ENCODE data around the gene ANKDD1B. TPM values are rescaled to one million over a fixed set of nuclear protein-coding genes. Genes with fewer than 3 reads are reported as not detected.
A peak's percentile ranks its signal among the peaks of the same experiment; 100 is the strongest.

The ANKDD1B gene
- total and polyA plus RNA-seq, 2 of the 13 experiments (the other 11 are each of a cell fraction or from before 2014, with no cell fraction given), result 0.12 to 0.27 TPM

- TF ChIP-seq, protein P1, sequence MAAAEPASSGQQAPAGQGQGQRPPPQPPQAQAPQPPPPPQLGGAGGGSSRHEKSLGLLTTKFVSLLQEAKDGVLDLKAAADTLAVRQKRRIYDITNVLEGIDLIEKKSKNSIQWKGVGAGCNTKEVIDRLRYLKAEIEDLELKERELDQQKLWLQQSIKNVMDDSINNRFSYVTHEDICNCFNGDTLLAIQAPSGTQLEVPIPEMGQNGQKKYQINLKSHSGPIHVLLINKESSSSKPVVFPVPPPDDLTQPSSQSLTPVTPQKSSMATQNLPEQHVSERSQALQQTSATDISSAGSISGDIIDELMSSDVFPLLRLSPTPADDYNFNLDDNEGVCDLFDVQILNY (CRISPR knock-in tag; conservative IDR thresholded peaks at IDR 0.05), result peak; percentile 85
- peak; percentile 41; the same call in 1 of the 2 replicates for TF ChIP-seq KLF9 (CRISPR knock-in tag; IDR thresholded peaks at IDR 0.05; ENCODE audit: low read depth)
- TF ChIP-seq ZNF24 (IDR thresholded peaks at IDR 0.05), result no peak
- TF ChIP-seq STAT5B (CRISPR knock-in tag; IDR thresholded peaks at IDR 0.05), result 0 out of 2 replicates have a peak, but pooled peaks have one; percentile 41
- TF ChIP-seq NFE2 (CRISPR knock-in tag; IDR thresholded peaks at IDR 0.05), result peak; percentile 30; the same call in 1 of the 2 replicates
- TF ChIP-seq SCMH1 (CRISPR knock-in tag; IDR thresholded peaks at IDR 0.05; ENCODE audit: borderline replicate concordance), result no peak
- TF ChIP-seq KLF6 (CRISPR knock-in tag; IDR thresholded peaks at IDR 0.05), result no peak
- TF ChIP-seq, protein P2, sequence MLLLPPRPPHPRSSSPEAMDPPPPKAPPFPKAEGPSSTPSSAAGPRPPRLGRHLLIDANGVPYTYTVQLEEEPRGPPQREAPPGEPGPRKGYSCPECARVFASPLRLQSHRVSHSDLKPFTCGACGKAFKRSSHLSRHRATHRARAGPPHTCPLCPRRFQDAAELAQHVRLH (CRISPR knock-in tag; IDR thresholded peaks at IDR 0.05; ENCODE audit: borderline replicate concordance, low read depth), result peak; percentile 13; the same call in 1 of the 2 replicates
- peak; percentile 37; the same call in 1 of the 2 replicates for TF ChIP-seq RXRB (CRISPR knock-in tag; IDR thresholded peaks at IDR 0.05; ENCODE audit: borderline replicate concordance)
- no peak for TF ChIP-seq SYNCRIP (IDR thresholded peaks at IDR 0.05; ENCODE audit: insufficient read depth, low read depth, low read length)
- TF ChIP-seq ZNF253 (CRISPR knock-in tag; IDR thresholded peaks at IDR 0.05; ENCODE audit: borderline replicate concordance), result no peak
- peak; percentile 94 for TF ChIP-seq ZNF777 (CRISPR knock-in tag; IDR thresholded peaks at IDR 0.05)
- peak; percentile 53 for TF ChIP-seq ETV6 (CRISPR knock-in tag; conservative IDR thresholded peaks at IDR 0.05)
- peak; percentile 54; the same call in 1 of the 2 replicates for TF ChIP-seq ZNF556 (CRISPR knock-in tag; IDR thresholded peaks at IDR 0.05; ENCODE audit: borderline replicate concordance)
- TF ChIP-seq, protein P3, sequence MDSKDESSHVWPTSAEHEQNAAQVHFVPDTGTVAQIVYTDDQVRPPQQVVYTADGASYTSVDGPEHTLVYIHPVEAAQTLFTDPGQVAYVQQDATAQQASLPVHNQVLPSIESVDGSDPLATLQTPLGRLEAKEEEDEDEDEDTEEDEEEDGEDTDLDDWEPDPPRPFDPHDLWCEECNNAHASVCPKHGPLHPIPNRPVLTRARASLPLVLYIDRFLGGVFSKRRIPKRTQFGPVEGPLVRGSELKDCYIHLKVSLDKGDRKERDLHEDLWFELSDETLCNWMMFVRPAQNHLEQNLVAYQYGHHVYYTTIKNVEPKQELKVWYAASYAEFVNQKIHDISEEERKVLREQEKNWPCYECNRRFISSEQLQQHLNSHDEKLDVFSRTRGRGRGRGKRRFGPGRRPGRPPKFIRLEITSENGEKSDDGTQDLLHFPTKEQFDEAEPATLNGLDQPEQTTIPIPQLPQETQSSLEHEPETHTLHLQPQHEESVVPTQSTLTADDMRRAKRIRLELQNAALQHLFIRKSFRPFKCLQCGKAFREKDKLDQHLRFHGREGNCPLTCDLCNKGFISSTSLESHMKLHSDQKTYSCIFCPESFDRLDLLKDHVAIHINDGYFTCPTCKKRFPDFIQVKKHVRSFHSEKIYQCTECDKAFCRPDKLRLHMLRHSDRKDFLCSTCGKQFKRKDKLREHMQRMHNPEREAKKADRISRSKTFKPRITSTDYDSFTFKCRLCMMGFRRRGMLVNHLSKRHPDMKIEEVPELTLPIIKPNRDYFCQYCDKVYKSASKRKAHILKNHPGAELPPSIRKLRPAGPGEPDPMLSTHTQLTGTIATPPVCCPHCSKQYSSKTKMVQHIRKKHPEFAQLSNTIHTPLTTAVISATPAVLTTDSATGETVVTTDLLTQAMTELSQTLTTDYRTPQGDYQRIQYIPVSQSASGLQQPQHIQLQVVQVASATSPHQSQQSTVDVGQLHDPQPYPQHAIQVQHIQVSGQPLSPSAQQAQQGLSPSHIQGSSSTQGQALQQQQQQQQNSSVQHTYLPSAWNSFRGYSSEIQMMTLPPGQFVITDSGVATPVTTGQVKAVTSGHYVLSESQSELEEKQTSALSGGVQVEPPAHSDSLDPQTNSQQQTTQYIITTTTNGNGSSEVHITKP (CRISPR knock-in tag; IDR thresholded peaks at IDR 0.05; ENCODE audit: low read depth), result no peak
- TF ChIP-seq, protein P4, sequence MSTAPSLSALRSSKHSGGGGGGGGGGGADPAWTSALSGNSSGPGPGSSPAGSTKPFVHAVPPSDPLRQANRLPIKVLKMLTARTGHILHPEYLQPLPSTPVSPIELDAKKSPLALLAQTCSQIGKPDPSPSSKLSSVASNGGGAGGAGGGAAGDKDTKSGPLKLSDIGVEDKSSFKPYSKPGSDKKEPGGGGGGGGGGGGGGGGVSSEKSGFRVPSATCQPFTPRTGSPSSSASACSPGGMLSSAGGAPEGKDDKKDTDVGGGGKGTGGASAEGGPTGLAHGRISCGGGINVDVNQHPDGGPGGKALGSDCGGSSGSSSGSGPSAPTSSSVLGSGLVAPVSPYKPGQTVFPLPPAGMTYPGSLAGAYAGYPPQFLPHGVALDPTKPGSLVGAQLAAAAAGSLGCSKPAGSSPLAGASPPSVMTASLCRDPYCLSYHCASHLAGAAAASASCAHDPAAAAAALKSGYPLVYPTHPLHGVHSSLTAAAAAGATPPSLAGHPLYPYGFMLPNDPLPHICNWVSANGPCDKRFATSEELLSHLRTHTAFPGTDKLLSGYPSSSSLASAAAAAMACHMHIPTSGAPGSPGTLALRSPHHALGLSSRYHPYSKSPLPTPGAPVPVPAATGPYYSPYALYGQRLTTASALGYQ (CRISPR knock-in tag; IDR thresholded peaks at IDR 0.05), result peak; percentile 61; the same call in 1 of the 2 replicates
- no peak for TF ChIP-seq RFXANK (CRISPR knock-in tag; IDR thresholded peaks at IDR 0.05)
- TF ChIP-seq ZBTB21 (CRISPR knock-in tag; IDR thresholded peaks at IDR 0.05), result 0 out of 2 replicates have a peak, but pooled peaks have one; percentile 18
- no peak for TF ChIP-seq ZFP36L1 (CRISPR knock-in tag; IDR thresholded peaks at IDR 0.05)
- TF ChIP-seq ASH2L (IDR thresholded peaks at IDR 0.05; ENCODE audit: insufficient read length, low read depth, low read length), result peak; percentile 89
- peak; percentile 71; the same call in 1 of the 2 replicates for TF ChIP-seq SMYD3 (CRISPR knock-in tag; IDR thresholded peaks at IDR 0.05)
- peak; percentile 8; the same call in 1 of the 2 replicates for TF ChIP-seq RAD21 (CRISPR knock-in tag; IDR thresholded peaks at IDR 0.05)
- TF ChIP-seq TEAD3 (CRISPR knock-in tag; optimal IDR thresholded peaks at IDR 0.05; ENCODE audit: borderline replicate concordance), result peak; percentile 17
- TF ChIP-seq WIZ (CRISPR knock-in tag; IDR thresholded peaks at IDR 0.05), result no peak; the same call in 1 of the 2 replicates
These were observed 106.0 kb downstream of the ANKDD1B start, which contains the start of gene POC5 (continued) for GRCh38 chr5:75717082-75717922.
